ENCODE measurements around the gene CGREF1.

Gene CGREF1

DNA sequence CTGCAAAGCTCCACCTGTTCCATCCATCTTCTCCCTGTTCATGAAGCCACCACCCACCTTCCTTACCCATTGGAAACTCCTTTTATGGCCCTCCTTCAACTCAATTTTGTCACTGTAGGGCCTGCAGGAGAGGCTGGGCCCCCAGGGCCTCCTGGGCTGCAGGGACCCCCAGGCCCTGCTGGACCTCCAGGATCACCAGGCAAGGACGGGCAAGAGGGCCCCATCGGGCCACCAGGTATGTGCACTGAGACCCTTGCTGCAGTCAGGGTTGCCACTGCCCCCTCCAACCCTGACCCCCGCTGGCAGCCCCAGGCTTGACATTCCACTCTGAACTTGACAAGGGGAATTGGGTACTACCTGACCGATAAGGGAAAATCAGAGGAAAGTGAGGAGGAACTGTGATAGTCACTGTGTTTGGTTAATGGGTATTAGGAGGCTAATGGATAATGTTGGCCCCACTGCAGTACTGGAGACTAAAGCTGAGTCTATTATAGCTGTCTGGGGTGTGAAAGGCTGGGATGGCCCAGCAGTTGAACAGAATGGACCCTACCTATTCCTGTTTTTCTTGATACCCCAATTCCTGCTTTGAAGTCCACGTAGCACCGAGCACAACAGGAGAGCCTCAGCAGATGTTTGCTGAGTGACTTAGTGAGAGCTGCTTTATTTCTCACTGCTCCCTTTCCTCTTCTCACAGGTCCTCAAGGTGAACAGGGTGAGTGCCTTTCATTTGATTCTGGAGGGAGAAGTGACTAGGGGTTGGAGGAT lies 34.4 kb downstream of the CGREF1 start:
- no peaks in the 10 kb centered on the region for H3K9me3 ChIP-seq (ENCODE audit: control insufficient read depth, insufficient read depth, low read depth, low read length)
- H3K27ac ChIP-seq (ENCODE audit: low read depth, low read length) = no peak overlapping the region
- no peak overlapping the region for H3K4me3 ChIP-seq (ENCODE audit: low read depth, low read length)
- no peaks in the 10 kb centered on the region for H3K36me3 ChIP-seq (ENCODE audit: control insufficient read depth, insufficient read depth, low read length)
- H3K4me1 ChIP-seq (ENCODE audit: control insufficient read depth, insufficient read depth, low read length) = peaks cover 18% of the 10 kb centered on the region
- no peak overlapping the region for H3K9ac ChIP-seq (ENCODE audit: low read length)
- H3K27me3 ChIP-seq (ENCODE audit: control insufficient read depth, insufficient read depth, low read length) = peaks cover 10% of the 10 kb centered on the region; the same call in 1 of the 2 replicates

DNA sequence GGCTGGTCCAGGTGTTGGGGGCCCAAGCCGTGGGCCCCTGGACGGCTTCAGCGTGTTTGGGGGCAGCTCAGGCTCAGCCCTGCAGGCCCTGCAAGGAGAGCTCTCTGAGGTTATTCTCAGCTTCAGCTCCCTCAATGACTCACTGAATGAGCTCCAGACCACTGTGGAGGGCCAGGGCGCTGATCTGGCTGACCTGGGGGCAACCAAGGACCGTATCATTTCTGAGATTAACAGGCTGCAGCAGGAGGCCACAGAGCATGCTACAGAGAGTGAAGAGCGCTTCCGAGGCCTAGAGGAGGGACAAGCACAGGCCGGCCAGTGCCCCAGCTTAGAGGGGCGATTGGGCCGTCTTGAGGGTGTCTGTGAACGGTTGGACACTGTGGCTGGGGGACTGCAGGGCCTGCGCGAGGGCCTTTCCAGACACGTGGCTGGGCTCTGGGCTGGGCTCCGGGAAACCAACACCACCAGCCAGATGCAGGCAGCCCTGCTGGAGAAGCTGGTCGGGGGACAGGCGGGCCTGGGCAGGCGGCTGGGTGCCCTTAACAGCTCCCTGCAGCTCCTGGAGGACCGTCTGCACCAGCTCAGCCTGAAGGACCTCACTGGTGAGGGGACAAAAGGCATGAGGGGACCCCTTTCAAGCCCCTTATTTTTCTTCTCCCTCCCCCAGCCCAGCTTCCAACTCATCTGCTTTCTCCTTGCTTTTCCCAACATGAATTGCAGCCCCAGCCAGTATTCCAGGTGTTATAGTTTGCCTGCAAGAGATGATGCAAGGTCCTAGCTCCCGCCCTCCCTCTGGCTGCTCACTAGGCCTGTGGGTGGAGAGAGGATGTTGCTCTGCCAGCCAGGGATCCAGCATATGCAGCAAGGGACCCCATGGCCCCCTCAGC lies 35.3 kb downstream of the CGREF1 start:
- no peaks in the 10 kb centered on the region for H3K9me3 ChIP-seq (ENCODE audit: control insufficient read depth, insufficient read depth, low read depth, low read length)
- peaks cover 25% of the 10 kb centered on the region for H3K4me1 ChIP-seq (ENCODE audit: control insufficient read depth, insufficient read depth, low read length)
- H3K27me3 ChIP-seq (ENCODE audit: control insufficient read depth, insufficient read depth, low read length) = peaks cover 10% of the 10 kb centered on the region; the same call in 1 of the 2 replicates
- no peak overlapping the region for H3K9ac ChIP-seq (ENCODE audit: low read length)
- no peaks in the 10 kb centered on the region for H3K36me3 ChIP-seq (ENCODE audit: control insufficient read depth, insufficient read depth, low read length)
- H3K27ac ChIP-seq (ENCODE audit: low read depth, low read length) = no peak overlapping the region
- no peak overlapping the region for H3K4me3 ChIP-seq (ENCODE audit: low read depth, low read length)

DNA sequence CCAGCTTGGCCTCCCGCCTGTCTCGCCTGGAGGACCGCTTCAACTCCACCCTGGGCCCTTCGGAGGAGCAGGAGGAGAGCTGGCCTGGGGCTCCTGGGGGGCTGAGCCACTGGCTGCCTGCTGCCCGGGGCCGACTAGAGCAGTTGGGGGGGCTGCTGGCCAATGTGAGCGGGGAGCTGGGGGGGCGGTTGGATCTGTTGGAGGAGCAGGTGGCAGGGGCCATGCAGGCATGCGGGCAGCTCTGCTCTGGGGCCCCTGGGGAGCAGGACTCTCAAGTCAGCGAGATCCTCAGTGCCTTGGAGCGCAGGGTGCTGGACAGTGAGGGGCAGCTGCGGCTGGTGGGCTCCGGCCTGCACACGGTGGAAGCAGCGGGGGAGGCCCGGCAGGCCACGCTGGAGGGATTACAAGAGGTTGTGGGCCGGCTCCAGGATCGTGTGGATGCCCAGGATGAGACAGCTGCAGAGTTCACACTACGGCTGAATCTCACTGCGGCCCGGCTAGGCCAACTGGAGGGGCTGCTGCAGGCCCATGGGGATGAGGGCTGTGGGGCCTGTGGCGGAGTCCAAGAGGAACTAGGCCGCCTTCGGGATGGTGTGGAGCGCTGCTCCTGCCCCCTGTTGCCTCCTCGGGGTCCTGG lies 36.0 kb downstream of the CGREF1 start:
- no peaks in the 10 kb centered on the region for H3K36me3 ChIP-seq (ENCODE audit: control insufficient read depth, insufficient read depth, low read length)
- H3K27me3 ChIP-seq (ENCODE audit: control insufficient read depth, insufficient read depth, low read length) = peaks cover 10% of the 10 kb centered on the region; the same call in 1 of the 2 replicates
- peaks cover 28% of the 10 kb centered on the region for H3K4me1 ChIP-seq (ENCODE audit: control insufficient read depth, insufficient read depth, low read length)
- no peak overlapping the region for H3K27ac ChIP-seq (ENCODE audit: low read depth, low read length)
- no peak overlapping the region for H3K9ac ChIP-seq (ENCODE audit: low read length)
- H3K9me3 ChIP-seq (ENCODE audit: control insufficient read depth, insufficient read depth, low read depth, low read length) = no peaks in the 10 kb centered on the region
- H3K4me3 ChIP-seq (ENCODE audit: low read depth, low read length) = no peak overlapping the region

DNA sequence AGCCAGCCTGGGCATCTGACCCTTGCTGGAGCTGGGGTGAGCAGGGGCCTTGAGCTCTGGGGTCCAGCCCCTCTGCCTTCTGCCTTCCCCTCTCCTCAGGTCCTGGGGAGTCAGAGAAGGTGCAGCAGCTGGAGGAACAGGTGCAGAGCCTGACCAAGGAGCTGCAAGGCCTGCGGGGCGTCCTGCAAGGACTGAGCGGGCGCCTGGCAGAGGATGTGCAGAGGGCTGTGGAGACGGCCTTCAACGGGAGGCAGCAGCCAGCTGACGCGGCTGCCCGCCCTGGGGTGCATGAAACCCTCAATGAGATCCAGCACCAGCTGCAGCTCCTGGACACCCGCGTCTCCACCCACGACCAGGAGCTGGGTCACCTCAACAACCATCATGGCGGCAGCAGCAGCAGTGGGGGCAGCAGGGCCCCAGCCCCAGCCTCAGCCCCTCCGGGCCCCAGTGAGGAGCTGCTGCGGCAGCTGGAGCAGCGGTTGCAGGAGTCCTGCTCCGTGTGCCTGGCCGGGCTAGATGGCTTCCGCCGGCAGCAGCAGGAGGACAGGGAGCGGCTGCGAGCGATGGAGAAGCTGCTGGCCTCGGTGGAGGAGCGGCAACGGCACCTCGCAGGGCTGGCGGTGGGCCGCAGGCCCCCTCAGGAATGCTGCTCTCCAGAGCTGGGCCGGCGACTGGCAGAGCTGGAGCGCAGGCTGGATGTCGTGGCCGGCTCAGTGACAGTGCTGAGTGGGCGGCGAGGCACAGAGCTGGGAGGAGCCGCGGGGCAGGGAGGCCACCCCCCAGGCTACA lies 36.8 kb downstream of the CGREF1 start:
- Histone ChIP-seq H3K9me3 (ENCODE audit: control insufficient read depth, insufficient read depth, low read depth, low read length) (no peaks in the 10 kb centered on the region), H3K4me1 (ENCODE audit: control insufficient read depth, insufficient read depth, low read length) (peaks cover 25% of the 10 kb centered on the region), H3K36me3 (ENCODE audit: control insufficient read depth, insufficient read depth, low read length) (no peaks in the 10 kb centered on the region), H3K27me3 (ENCODE audit: control insufficient read depth, insufficient read depth, low read length) (peaks cover 3% of the 10 kb centered on the region; the same call in 1 of the 2 replicates), H3K27ac (ENCODE audit: low read depth, low read length) (no peak overlapping the region), H3K4me3 (ENCODE audit: low read depth, low read length) (no peak overlapping the region), H3K9ac (ENCODE audit: low read length) (no peak overlapping the region)

DNA sequence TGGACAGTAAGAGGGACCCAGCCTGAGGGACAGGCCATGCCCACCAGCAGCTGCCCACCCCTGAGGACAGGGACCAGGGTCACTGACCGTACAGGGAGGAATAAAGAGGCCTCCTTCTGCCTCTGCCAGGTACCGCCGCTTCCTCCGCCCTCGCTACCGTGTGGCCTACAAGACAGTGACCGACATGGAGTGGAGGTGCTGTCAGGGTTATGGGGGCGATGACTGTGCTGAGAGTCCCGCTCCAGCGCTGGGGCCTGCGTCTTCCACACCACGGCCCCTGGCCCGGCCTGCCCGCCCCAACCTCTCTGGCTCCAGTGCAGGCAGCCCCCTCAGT lies 38.4 kb downstream of the CGREF1 start:
- H3K9me3 ChIP-seq (ENCODE audit: control insufficient read depth, insufficient read depth, low read depth, low read length) = no peaks in the 10 kb centered on the region
- H3K9ac ChIP-seq (ENCODE audit: low read length) = no peak overlapping the region
- H3K36me3 ChIP-seq (ENCODE audit: control insufficient read depth, insufficient read depth, low read length) = no peaks in the 10 kb centered on the region
- no peak overlapping the region for H3K27ac ChIP-seq (ENCODE audit: low read depth, low read length)
- no peak overlapping the region for H3K4me3 ChIP-seq (ENCODE audit: low read depth, low read length)
- H3K27me3 ChIP-seq (ENCODE audit: control insufficient read depth, insufficient read depth, low read length) = no peaks in the 10 kb centered on the region
- H3K4me1 ChIP-seq (ENCODE audit: control insufficient read depth, insufficient read depth, low read length) = peaks cover 25% of the 10 kb centered on the region

DNA sequence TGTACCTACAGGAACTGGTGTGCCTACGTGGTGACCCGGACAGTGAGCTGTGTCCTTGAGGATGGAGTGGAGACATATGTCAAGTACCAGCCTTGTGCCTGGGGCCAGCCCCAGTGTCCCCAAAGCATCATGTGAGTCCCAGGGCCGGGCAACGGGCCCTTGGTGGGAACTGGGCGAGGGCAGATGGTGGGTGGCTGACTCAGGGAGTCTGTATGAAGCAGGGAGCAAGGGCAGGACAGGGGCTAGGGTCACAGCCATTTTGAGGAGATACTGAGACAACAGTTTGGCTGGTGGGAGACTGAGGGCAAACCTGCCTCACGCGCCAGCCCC lies 38.8 kb downstream of the CGREF1 start:
- Histone ChIP-seq H3K36me3 (ENCODE audit: control insufficient read depth, insufficient read depth, low read length) (no peaks in the 10 kb centered on the region), H3K27me3 (ENCODE audit: control insufficient read depth, insufficient read depth, low read length) (no peaks in the 10 kb centered on the region), H3K4me1 (ENCODE audit: control insufficient read depth, insufficient read depth, low read length) (peaks cover 21% of the 10 kb centered on the region), H3K9ac (ENCODE audit: low read length) (no peak overlapping the region), H3K9me3 (ENCODE audit: control insufficient read depth, insufficient read depth, low read depth, low read length) (no peaks in the 10 kb centered on the region), H3K4me3 (ENCODE audit: low read depth, low read length) (no peak overlapping the region), H3K27ac (ENCODE audit: low read depth, low read length) (no peak overlapping the region)

DNA sequence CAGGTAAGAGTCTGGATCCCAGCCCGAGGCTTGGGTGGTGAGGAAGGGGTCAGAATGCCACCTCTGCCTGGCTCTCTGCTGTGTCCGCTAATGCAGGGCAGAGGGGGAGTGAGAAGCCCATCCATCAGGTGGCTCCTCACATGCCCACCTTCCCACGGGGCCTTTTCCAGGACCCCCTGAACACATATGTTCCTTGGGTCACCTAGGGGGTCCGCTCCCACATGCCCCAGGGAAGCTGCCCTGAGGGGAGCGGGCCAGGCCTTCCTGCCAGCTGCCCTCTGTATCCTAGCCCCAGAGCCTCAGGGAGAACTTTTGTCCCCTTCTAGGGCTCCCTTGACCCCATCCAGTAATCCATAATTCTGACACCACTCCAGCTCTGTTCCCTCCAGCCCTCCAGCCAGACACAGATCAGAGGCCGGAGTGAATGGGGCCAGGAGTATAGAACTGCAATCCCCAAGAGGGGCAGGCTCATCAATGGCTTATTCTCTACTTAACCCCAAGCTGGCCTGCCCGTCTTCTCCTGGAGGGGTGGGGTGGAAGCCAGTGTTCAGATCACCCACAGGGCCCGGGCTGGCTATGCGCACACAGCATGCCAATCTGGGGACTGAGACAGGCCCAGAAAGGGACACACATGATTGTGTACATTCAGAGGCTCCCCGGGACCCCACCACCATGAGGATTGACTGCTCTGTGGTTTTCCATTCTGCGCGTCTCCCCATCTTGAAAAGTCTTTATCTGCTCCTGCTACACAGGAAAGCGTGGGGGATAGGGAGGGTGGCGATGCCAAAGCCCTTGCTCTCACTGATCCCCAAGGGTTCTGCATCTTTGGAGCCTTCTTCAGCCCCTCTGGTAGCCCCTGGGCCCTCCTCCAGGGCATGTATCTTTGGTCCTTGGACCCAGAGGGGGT lies 39.4 kb downstream of the CGREF1 start:
- Histone ChIP-seq H3K4me1 (ENCODE audit: control insufficient read depth, insufficient read depth, low read length) (peaks cover 21% of the 10 kb centered on the region), H3K4me3 (ENCODE audit: low read depth, low read length) (no peak overlapping the region), H3K9me3 (ENCODE audit: control insufficient read depth, insufficient read depth, low read depth, low read length) (no peaks in the 10 kb centered on the region), H3K27me3 (ENCODE audit: control insufficient read depth, insufficient read depth, low read length) (no peaks in the 10 kb centered on the region), H3K9ac (ENCODE audit: low read length) (no peak overlapping the region), H3K36me3 (ENCODE audit: control insufficient read depth, insufficient read depth, low read length) (no peaks in the 10 kb centered on the region), H3K27ac (ENCODE audit: low read depth, low read length) (no peak overlapping the region)

DNA sequence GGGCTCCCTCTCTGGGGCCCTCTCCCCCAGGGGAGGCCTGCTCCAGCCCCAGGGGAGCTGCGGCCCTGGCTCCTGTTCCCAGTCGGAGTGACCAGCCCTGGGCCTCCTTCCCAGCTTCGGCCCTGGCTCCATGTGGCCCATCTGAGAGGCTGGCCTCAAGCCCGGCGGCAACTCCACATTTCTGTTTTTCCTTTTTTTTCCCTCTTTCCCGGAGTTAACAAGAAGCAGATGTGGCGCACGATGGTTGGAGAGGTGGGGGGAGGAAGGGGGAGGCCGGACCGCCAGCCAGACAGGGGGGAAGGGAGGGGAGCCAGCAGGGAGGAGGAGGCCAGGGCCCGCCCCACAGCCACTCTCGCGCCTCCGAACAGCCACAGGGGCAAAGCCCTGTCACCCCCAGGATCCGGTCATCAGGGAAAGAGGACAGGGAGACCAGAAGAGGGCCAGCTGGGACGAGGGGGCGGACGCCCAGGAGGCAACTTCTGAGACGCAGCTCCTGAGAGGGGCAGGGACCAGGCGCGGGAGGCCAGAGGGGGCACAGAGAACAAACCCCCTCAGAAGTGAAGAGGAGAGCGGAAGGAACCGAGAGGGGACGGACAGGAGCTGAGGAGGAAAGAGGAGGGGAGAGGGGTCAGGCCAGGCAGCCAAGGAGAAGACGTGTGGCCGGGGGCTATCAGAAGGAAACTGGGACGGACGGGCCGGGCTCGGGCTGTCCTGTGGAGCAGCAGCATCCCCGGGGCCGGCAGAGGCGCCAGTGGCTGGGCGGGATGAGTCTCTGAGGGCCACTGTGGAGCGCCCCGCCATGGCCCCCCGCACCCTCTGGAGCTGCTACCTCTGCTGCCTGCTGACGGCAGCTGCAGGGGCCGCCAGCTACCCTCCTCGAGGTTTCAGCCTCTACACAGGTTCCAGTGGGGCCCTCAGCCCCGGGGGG lies 40.4 kb downstream of the CGREF1 start, which contains the start of gene EMILIN1:
Gene EMILIN1 (plus strand): TSS at position 349 of the 928 bp plus-strand sequence. CDS start 451 bp downstream, at position 800.
- Histone ChIP-seq H3K9ac (ENCODE audit: low read length) (peak within 1 kb of the TSS; percentile 48), H3K4me1 (ENCODE audit: control insufficient read depth, insufficient read depth, low read length) (peaks cover 21% of the 10 kb centered on the region), H3K9me3 (ENCODE audit: control insufficient read depth, insufficient read depth, low read depth, low read length) (no peaks in the 10 kb centered on the region), H3K4me3 (ENCODE audit: low read depth, low read length) (0 out of 2 replicates have a peak within 1 kb of the TSS, but pooled peaks have one; percentile 30), H3K27ac (ENCODE audit: low read depth, low read length) (no peak within 1 kb of the TSS), H3K36me3 (ENCODE audit: control insufficient read depth, insufficient read depth, low read length) (no peaks in the 10 kb centered on the region), H3K27me3 (ENCODE audit: control insufficient read depth, insufficient read depth, low read length) (no peaks in the 10 kb centered on the region)

DNA sequence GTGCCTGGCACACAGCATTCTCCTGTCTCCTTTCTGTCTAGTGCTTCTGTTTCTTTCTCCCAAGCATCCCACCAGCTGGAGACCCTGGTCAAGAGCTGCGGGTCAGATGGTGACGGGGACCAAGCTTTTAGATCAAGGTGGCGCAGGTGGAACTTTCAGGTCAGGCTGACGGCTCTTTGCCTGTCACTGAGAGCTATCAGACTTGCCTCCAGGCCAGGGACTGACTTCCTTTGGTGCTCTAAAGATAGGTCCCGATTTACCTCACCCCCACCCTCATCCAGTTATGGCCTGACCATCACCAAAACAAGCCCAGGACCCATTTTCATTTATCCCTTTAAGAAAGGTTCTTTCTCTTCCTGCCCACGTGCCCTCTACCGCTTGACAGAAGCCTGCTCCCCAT lies 41.7 kb downstream of the CGREF1 start:
- Histone ChIP-seq H3K27me3 (ENCODE audit: control insufficient read depth, insufficient read depth, low read length) (no peaks in the 10 kb centered on the region), H3K27ac (ENCODE audit: low read depth, low read length) (no peak overlapping the region), H3K9ac (ENCODE audit: low read length) (no peak overlapping the region), H3K4me3 (ENCODE audit: low read depth, low read length) (no peak overlapping the region), H3K4me1 (ENCODE audit: control insufficient read depth, insufficient read depth, low read length) (peaks cover 29% of the 10 kb centered on the region), H3K36me3 (ENCODE audit: control insufficient read depth, insufficient read depth, low read length) (no peaks in the 10 kb centered on the region), H3K9me3 (ENCODE audit: control insufficient read depth, insufficient read depth, low read depth, low read length) (no peaks in the 10 kb centered on the region)

Data from HUES6 (cell line).